GM21717 (cell line): ENCODE results near the gene PRKCH.
A peak's percentile ranks its signal among the peaks of the same experiment; 100 is the strongest.

ENCODE experiments used
- ATAC-seq: cut with Tn5 transposase; IDR thresholded peaks from one replicate; pipeline ENCODE4 v1.9.1; 2021; ENCODE audit warnings: mild to moderate bottlenecking, moderate library complexity; ENCODE audit not compliant: unreplicated experiment

Gene PRKCH

DNA sequence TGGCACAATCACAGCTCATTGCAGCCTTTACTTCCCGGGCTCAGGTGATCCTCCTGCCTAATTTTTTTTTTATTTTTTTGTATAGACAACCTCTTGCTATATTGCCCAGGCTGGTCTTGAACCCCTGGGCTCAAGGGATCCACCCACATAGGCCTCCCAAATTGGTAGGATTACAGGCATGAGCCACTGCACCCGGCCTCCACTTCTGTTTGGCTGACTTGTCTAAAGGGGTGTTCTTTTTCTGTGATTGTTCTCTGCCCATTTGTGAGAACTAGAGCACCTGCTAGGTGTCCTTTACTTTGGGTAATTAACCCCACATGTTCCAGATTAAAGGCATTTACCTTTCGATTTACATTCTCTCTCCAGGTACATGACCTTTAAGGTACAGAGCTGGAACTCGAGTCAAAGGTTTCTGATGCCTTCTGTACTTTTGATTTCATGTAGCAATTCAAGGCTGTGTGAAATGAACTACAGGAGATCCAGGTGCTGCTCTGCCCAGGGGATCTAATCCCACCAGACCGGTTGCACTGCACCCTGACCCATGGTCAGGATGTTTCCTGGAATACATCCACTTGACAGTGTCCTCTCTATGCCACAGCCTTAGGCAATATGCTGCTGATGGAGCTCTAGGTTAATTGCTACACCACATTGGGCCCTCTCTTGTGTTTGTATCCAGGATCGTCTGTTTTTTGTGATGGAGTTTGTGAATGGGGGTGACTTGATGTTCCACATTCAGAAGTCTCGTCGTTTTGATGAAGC lies 163.6 kb downstream of the PRKCH start:
- no peak for ATAC-seq

DNA sequence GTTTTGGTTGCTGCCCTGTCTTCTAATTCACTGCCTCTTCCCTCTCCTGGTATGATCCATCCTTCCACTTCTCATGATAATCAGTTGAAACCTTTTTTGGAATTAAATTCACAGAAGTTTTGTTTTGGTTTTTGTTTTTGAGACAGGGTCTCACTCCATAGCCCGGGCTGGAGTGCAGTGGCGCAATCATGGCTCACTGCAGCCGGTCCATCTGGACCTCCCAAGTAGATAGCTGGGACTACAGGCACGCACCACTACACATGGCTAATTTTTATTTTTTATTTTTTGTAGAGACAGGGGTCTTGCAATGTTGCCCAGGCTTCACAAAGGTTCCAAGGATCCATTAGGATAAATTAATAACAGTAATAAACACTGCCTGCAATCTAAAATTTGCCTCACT lies 164.3 kb downstream of the PRKCH start:
- ATAC-seq: no peak

DNA sequence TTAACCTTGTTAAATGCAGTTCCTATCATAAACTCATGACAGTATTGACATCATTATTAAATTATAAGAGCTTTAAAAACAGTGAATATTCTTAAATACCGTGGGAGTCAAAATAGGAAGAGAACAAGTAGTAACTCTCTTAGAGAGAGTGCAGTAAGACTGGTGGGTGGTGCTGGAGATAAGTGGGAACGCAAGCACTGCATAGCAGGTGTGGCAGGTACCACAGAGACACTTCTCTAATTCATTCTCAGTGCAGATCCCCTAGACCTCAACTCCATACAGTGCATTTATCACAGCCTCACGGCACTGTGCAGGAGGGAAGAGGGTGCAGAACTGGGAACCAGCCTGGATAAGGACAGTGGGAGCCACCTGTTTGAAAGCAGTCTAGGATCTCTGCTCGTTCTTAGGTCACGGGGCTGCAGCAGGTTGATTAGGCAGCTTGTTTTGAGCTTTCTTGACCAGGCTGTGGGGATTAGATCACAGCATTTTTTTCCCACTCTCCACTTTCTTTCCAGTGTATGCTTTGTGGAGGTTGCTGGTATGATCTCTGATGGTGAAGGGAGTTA lies 165.6 kb downstream of the PRKCH start:
- ATAC-seq: no peak

DNA sequence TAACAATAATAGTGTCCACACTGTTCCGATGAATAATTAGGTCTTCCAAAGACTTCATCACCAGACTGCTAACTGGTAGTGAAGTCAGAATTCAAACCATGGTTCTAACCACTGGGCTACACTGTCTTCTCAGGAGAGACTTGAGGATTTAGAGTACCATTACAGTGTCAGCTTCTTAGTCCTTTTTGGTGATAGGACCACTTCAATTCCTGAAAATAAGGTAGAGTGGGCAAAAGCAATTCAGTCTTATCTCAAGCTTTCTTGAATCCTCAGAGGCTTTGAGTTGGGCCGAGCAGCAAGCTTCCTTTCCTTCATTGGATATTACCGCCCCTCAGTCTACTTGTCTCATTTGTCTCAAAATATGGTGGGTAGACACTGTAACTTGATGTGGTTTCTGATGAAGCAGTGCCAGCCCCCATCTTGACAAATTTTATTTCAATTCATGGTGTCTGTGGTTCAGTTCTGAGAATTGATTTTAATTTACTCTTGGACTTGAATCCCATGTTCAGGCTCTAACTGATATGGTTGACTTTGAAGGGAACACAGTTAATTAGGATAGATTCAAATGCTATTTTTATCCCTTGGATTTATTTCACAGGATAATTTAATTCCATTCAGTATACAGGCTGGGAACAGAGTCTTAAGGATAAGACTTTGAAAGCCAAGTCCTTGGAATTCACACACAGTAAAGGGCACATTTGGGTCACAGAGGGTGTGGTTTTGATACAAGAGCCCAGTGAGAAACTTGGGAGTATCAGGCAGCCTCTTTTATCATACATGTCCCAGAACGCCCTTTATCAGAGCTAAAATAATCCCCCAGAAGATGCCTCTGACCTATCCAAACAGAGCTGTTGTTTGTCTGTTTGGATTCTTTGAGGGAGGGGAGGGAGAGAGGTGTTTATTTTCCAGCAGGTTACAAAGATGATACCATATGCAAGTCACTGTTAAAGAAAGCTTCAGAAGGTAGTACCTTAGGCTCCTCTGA lies 167.3 kb downstream of the PRKCH start:
- ATAC-seq: no peak

DNA sequence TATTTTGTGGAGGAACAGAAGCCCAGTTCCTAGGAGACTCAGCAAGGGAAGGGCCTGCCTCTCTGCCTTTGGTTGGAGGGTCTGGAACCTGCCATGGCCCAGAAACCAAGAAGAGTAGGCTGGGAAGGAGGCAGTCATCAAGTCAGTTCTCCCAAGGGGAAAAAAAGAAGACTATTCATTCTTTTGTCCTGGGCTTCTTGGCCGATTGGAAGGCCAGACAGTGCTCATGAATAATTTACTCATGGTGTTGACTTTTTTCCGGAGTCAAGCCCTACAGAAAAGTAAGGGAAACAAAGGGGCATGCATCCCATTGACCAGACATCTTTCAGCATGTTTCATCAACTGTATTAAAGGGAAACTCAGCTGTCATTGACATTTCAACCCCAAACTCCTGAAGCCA lies 168.1 kb downstream of the PRKCH start:
- ATAC-seq: no peak

DNA sequence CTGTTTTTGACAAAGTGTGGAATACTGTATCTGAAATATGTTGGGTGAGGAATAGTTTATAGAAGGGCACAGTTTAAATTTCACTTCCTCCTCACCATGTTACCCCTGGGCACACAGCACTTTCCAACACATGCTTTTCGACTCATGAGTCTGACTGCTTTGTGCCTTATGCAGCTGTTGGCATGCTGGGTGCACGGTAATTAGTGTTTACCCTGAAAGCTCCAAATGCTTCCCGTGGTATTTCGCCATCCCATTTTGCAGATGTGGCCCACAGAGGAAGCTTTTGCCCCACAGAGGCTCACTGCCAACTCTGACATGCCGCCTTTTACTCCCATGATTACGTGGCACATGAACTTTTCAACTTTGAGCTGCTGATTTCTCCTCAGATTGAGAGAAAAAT lies 168.6 kb downstream of the PRKCH start:
- no peak for ATAC-seq

DNA sequence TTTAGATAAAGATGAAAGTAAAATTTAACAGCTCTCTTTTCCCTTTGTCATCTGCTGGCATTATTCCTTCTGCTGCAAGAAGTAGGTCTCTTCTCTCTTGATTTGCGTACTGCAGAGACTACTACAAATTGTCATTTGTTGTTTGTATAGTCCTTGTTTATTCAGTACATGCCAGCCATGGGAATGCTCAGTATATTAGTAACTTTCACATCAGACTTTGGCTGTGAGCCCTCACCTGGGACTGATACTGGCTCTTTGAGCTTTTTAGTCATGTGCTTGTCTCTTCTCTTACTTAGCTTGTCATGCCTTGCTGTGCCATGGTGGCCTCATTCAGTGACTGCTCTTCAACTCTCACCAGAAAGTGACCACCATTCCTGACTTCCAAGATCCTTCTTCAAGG lies 169.8 kb downstream of the PRKCH start:
- no peak for ATAC-seq

DNA sequence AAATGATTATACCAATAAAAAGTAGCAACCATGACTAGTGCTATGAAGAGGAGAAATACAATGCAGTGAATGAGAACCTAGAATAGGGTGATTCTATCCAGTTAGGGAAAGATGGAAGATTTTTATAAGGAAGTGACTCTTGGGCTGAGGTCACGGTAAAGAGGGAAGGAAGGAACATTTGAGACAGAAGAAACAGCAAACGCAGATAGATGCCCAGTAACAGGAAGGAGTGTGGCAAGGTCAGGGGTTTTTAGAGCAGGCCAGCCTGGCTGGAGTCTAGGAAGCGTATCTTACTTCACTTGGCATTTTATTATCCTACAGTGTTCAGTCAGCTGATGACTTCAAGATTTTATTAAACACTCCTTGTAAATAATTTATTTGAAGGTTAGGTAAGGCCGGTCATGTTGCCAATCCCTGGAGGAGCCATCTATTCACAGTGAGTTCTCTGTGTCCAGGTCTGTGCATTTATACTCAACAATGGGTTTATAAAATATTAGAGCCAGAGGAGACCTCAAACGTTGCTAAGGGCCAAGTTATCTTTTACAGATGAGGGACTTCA lies 170.6 kb downstream of the PRKCH start:
- no peak for ATAC-seq

DNA sequence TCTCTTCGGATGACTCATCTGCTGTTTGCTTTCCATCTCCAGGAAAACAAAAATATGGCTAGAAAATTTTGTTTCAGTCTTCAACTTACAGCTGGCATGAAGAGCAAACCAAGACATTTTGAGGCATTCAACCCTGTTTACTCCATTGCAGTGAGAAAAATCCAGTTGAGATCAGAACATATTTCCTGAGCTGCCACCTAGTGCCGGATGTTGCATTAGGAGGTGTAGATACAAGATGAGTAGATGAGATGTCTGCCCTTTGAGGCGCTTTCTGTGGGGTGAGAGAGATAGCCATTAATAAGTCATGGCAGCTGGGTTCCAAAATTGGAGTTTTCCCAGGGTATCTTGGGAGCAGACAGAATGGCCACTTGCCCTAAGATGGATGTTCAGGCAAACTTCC lies 171.1 kb downstream of the PRKCH start:
- ATAC-seq: no peak

DNA sequence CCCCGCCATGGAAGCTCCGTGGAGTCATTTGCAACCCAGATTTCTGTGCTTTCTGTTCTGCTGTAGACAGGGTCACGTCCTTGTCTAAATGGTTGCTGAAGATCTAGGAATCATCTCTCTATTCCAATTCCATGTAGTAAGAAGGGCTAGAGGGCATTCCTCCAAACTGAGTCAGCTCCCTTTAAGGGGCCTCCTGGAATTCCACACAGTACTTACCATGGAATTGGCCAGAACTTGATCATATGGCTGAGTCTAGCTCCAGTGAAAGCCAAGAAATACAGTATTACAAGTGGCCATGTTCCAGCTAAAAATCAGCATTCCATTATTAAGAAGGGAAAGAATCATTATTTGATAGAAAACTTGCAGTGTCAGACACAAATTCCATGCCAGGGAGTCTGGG lies 171.9 kb downstream of the PRKCH start:
- ATAC-seq: no peak

DNA sequence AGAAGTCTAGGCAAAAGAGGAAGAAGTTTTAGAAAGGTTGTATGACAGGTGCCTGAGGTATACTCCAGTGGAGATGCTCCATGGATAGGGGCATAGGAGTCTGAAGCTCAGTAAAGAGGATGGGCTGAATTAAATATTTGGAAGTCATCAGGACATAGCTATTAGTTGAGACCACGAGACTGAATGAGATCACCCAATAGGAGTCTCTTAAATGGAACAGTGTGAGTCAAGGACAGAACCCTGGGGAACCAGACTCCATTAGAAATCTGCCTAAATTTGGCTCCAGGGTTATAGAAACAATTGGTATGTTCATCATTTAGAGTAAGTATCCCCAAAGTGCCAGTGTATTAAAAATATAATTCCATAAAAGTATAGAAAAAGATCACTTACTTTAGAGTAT lies 172.6 kb downstream of the PRKCH start:
- ATAC-seq: no peak

DNA sequence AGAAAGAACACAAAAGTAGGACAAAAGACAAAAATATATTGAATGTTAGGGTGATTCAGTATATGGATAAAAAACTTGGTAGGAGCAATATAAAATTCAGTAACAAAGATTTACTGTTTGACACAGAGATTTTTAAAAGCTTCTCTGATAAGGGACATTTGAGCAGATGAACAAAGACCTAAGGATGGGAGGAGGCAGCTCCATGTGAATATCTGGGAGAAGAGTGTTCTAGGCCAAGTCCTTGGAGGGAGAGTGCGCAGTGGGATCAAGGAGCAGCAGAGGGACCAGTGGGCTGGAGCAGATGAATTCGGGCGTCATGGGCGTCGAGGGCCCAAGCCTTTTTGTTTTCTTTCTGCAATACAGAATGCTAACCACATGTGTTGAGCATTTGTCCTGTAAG lies 174.4 kb downstream of the PRKCH start:
- ATAC-seq: no peak

DNA sequence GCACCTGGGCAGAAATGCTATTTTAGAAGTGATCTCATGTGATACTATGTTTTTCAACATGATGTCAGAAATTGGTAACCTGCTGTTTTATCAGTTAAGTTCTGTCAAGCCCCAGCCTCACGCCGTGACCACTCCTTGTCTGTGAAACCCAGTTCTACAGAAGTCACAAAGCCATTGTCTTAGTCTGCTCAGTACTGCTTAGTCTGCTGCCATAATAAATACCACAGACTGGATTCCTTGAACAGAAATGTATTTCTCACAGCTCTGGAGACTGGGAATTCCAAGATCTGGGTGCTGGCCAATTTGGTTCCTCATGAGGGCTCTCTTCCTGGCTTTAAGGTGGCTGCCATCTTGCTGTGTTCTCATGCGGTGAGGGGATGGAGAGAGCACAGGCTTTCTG lies 176.9 kb downstream of the PRKCH start:
- ATAC-seq: no peak

DNA sequence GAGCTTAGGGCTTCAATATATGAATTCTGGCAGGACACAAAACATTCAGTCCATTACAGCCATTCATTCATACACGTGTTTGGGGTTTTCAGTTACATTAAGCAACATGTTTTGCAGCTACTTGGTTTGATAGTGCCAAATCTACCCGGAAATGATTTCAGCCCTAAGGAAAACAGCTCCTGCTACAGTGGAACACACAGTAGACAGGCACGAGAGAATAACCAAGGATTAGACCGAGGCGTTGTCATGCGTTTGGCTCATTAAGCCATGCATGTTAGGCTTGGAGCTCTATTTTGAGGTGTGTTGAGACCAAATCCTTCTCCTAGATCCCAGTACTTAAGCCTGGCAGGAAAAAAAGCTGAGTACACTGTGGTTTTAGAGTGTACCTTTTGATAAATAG lies 177.4 kb downstream of the PRKCH start:
- ATAC-seq: no peak

DNA sequence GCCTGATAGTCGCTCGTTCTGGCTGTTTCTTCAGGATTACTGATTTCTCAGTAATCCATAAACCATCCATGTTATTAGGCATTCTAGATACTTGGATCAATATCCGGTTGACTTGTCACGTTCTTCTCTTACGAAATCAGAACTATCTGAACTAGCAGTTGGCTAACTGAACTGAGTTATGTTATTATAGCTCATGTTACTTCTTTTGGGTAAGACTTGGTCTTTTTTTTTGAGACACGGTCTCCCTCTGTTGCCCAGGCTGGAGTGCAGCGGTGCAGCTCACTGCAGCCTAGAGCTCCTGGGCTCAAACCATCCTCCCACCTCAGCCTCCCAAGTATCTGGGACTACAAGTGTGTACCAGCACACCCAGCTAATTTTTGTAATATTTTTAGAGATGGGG lies 178.6 kb downstream of the PRKCH start:
- no peak for ATAC-seq

DNA sequence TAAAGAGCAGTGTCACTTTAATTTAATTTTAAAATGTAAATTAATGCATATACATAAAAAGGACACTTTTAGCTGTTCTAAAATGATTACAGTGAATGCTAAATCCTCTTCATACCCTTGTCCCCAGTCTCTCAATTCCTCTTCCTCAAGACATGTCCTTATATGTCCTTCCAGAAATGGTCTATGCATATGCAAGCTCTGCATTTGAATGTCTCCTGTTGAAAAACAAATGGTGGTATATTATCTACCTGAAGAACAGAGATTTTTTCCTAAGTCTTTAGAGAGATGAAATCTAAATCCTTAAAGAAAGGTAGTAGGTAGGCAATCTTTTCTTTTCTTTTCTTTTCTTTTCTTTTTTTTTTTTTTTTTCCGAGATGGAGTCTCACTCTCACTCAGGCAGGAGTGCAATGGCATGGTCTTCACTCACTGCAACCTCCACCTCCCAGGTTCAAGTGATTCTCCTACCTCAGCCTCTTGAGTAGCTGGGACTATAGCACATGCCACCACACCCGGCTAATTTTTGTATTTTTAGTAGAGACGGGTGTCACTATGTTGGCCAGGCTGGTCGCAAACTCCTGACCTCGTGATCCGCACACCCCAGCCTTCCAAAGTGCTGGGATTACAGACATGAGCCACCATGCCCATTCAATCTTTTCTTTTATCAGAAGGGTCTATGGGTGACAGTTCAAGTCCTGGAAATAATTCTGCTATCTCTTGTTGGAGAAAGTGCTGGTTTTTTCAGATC lies 180.5 kb downstream of the PRKCH start:
- no peak for ATAC-seq

DNA sequence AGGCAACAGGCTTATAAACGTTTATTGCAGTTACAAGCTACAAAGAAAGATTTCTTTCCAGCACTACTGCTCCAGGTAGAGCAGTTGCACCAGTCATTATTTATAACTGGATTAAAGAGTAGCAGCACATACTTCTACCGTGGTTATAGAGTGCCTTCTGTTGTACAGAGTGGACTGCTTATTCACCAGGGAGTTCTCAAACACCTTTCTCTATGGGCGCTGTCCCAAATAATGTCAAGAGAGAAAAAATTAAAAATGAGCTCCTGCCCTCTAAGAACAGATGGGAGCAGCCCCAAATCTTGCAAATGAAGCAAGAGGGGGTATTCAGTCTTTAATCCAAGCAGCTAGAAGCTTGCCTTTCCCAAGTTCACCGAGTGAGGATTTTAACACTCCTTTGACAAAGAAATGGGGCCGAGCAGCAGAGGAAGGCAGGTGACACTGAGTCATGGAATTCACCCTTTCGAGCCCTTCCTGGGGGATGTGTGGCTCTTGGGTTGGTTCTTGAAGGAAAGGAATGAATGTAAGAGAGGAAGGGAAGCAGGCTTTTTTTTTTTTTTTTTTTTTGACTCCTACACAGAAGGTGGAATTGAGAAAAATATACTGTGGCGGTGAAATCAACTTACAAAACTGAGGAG lies 181.2 kb downstream of the PRKCH start:
- peak; percentile 28 for ATAC-seq

DNA sequence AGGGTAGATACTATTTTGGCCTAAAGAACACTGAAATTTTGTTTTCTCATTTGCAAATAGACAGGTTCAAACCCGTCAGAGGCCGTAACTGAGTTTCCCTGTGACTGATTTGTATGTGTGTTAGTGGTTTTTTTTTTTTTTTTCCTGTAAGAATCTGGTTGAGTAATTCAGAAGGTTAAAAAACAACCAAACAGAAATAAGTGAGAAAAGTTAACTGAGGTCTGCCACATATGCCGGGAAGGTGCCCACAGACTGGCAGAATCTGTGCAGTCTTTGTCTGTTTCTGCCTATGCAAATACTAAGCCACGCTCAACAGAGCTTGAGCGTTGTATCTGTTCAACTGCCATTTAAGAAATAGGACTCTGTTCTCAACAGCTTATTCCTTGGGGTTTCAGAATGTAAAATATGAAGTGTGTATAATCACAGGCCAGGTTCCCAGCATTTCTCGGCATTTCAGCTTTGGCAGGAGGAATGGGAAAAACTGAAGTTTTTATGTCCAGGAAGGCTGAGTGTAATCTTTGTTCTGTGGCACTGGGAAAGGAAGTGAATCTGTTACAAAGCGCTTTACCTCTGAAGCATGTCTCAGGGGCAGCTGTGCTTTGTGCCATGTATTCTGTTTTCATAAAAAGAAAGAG lies 181.9 kb downstream of the PRKCH start:
- peak; percentile 72 for ATAC-seq

DNA sequence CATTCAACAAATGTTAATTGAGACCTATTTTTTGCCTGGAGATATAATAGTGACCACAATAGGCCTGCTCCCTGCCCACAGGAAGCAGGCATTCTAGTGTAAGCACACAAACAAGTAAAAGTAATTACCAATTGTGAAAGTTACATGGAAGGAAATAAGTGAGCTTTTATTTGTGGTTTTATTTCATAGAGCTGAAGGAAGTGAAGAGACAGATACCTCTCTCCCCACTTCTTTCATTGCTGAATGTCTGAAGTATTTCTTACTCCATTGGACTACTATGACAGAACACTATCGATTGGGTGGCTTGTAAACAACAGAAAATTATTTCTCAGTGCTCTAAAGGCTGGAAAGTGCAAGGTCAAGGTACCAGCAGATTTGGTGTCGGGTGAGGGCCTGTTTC lies 183.5 kb downstream of the PRKCH start:
- ATAC-seq: no peak
